Mammary epithelial cell (primary cell): Measurements from ENCODE around the gene TC2N.

Experiments
- EZH2 ChIP-seq: IDR thresholded peaks from 2 replicates; pipeline ENCODE4 v1.6.1; 2012; ENCODE audit warnings: low read length, inconsistent platforms, borderline replicate concordance
- TF ChIP-seq, protein P1 (sequence below), 2 donors: IDR thresholded peaks in 1 of 2; conservative IDR thresholded peaks in 1 of 2; 2 replicates each; pipeline ENCODE4 v1.5.1; 2011 to 2012; ENCODE audit warnings: inconsistent platforms in 2 of 2, low read length in 2 of 2, mild to moderate bottlenecking in 2 of 2, control low read depth in 1 of 2, low read depth in 1 of 2; ENCODE audit not compliant: insufficient read depth in 1 of 2; ENCODE audit errors: extremely low read depth in 1 of 2

DNA sequence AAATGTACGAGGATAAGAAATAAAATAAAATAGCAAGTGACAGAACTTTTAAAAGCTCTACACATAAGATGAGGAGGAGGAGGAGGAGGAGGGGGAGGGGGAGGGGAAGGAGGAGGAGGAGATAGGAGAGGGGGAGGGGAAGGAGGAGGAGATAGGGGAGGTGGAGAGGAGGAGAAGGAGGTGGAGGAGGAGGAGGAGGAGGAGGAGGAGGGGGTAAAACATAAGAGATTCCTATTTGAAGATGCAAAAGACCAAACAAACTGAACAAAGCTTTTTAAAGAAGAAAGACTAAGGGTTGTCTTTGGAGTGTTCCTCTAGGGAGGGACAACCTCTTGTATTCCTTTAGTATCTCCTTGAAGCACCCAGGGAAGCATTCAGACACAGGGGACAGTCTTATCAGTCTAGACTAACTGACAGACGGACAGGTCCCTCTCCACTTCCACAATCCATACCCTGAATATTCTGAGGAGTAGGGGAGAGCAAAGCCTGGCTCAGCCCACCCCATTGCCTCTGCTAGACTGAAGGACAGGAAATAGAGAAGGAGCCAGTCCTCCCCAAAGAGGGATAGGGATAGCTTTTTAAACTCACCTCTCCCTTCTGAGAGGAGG, 12.9 kb downstream of the TC2N start:
- no peak for TF ChIP-seq EZH2
- TF ChIP-seq, protein P1, sequence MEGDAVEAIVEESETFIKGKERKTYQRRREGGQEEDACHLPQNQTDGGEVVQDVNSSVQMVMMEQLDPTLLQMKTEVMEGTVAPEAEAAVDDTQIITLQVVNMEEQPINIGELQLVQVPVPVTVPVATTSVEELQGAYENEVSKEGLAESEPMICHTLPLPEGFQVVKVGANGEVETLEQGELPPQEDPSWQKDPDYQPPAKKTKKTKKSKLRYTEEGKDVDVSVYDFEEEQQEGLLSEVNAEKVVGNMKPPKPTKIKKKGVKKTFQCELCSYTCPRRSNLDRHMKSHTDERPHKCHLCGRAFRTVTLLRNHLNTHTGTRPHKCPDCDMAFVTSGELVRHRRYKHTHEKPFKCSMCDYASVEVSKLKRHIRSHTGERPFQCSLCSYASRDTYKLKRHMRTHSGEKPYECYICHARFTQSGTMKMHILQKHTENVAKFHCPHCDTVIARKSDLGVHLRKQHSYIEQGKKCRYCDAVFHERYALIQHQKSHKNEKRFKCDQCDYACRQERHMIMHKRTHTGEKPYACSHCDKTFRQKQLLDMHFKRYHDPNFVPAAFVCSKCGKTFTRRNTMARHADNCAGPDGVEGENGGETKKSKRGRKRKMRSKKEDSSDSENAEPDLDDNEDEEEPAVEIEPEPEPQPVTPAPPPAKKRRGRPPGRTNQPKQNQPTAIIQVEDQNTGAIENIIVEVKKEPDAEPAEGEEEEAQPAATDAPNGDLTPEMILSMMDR (conservative IDR thresholded peaks at IDR 0.05 in 1 of 2, IDR thresholded peaks at IDR 0.05 in 1 of 2; ENCODE audit: extremely low read depth in 1 of 2, insufficient read depth in 1 of 2, low read depth in 1 of 2, low read length in 2 of 2): no peak
